SK-N-SH treated with all-trans-retinoic acid at 6 μM for 48 hours (cell line): ENCODE measurements around the gene ERI2.

Source experiments
- ATAC-seq: fragments of 200-7000 bp; cut with Tn5 transposase; 3 replicates; pipeline ENCODE4 v1.9.1; 2020; ENCODE audit warnings: mild to moderate bottlenecking, moderate library complexity
- ARNTL ChIP-seq: fragments of 450-650 bp; formaldehyde crosslinking; IDR thresholded peaks from 2 replicates; pipeline ENCODE4 v1.5.0; 2020; ENCODE audit warnings: low read depth, mild to moderate bottlenecking, moderate library complexity, borderline replicate concordance
- BACH2 ChIP-seq: fragments of 250-450 bp; sonication (Bioruptor Pico); IDR thresholded peaks from 2 replicates; pipeline ENCODE4 v1.9.0; 2021; ENCODE audit warnings: mild to moderate bottlenecking, borderline replicate concordance
- CSDC2 ChIP-seq: fragments of 250-450 bp; sonication (Bioruptor Pico); IDR thresholded peaks from 2 replicates; pipeline ENCODE4 v1.5.0; 2020; ENCODE audit warnings: mild to moderate bottlenecking, moderate library complexity
- ESRRG ChIP-seq: fragments of 250-450 bp; sonication (Bioruptor Pico); IDR thresholded peaks from 2 replicates; pipeline ENCODE4 v1.6.1; 2021; ENCODE audit warnings: mild to moderate bottlenecking
- GLIS3 ChIP-seq: fragments of 250-450 bp; sonication (Bioruptor Pico); IDR thresholded peaks from 2 replicates; pipeline ENCODE4 v1.5.0; 2020; ENCODE audit warnings: mild to moderate bottlenecking, moderate library complexity
- ISL1 ChIP-seq: fragments of 250-450 bp; sonication (Bioruptor Pico); IDR thresholded peaks from 2 replicates; pipeline ENCODE4 v2.1.2; 2022; ENCODE audit warnings: mild to moderate bottlenecking, moderate library complexity
- OSR1 ChIP-seq: fragments of 250-450 bp; sonication (Bioruptor Pico); IDR thresholded peaks from 2 replicates; pipeline ENCODE4 v1.8.0; 2022; ENCODE audit warnings: moderate library complexity, mild to moderate bottlenecking, inconsistent platforms
- PATZ1 ChIP-seq: fragments of 250-450 bp; sonication (Bioruptor Pico); IDR thresholded peaks from 2 replicates; pipeline ENCODE4 v1.8.0; 2020; ENCODE audit warnings: mild to moderate bottlenecking, moderate library complexity, borderline replicate concordance
- POU6F1 ChIP-seq: fragments of 250-450 bp; sonication (Bioruptor Pico); IDR thresholded peaks from 2 replicates; pipeline ENCODE4 v1.8.0; 2021; ENCODE audit warnings: low read depth, mild to moderate bottlenecking, moderate library complexity, borderline replicate concordance
- PPARA ChIP-seq: fragments of 250-450 bp; sonication (Bioruptor Pico); IDR thresholded peaks from 2 replicates; pipeline ENCODE4 v1.5.0; 2020; ENCODE audit warnings: mild to moderate bottlenecking, borderline replicate concordance
- RARB ChIP-seq: fragments of 250-450 bp; sonication (Bioruptor Pico); IDR thresholded peaks from 2 replicates; pipeline ENCODE4 v1.8.0; 2021; ENCODE audit warnings: mild to moderate bottlenecking, moderate library complexity
- SNAI2 ChIP-seq: fragments of 250-450 bp; sonication (Bioruptor Pico); IDR thresholded peaks from 2 replicates; pipeline ENCODE4 v1.5.0; 2020; ENCODE audit warnings: mild to moderate bottlenecking, moderate library complexity
- TCF4 ChIP-seq: fragments of 250-450 bp; sonication (Bioruptor Pico); IDR thresholded peaks from 2 replicates; pipeline ENCODE4 v1.8.0; 2021; ENCODE audit warnings: mild to moderate bottlenecking, moderate library complexity, borderline replicate concordance
- TOX ChIP-seq: fragments of 250-450 bp; sonication (Bioruptor Pico); IDR thresholded peaks from 2 replicates; pipeline ENCODE4 v1.8.0; 2021; ENCODE audit warnings: mild to moderate bottlenecking, moderate library complexity, borderline replicate concordance
- TSHZ2 ChIP-seq: fragments of 250-450 bp; sonication (Bioruptor Pico); IDR thresholded peaks from 2 replicates; pipeline ENCODE4 v1.5.0; 2020; ENCODE audit warnings: mild to moderate bottlenecking, moderate library complexity
- ZC3H10 ChIP-seq: fragments of 250-450 bp; sonication (Bioruptor Pico); IDR thresholded peaks from 2 replicates; pipeline ENCODE4 v1.5.1; 2021; ENCODE audit warnings: mild to moderate bottlenecking, moderate library complexity
- ZFP3 ChIP-seq: fragments of 250-450 bp; sonication (Bioruptor Pico); IDR thresholded peaks from 2 replicates; pipeline ENCODE4 v1.5.0; 2020; ENCODE audit warnings: mild to moderate bottlenecking, moderate library complexity
- ZFP30 ChIP-seq: fragments of 450-650 bp; formaldehyde crosslinking; IDR thresholded peaks from 2 replicates; pipeline ENCODE4 v1.5.0; 2022; ENCODE audit warnings: mild to moderate bottlenecking, moderate library complexity
- ZNF565 ChIP-seq: fragments of 450-650 bp; formaldehyde crosslinking; conservative IDR thresholded peaks from 2 replicates; pipeline ENCODE4 v1.5.0; 2020; ENCODE audit warnings: low read depth, mild to moderate bottlenecking, moderate library complexity
- ZNF70 ChIP-seq: fragments of 450-650 bp; formaldehyde crosslinking; IDR thresholded peaks from 2 replicates; pipeline ENCODE4 v1.5.0; 2020; ENCODE audit warnings: mild to moderate bottlenecking, moderate library complexity
- ZNF8 ChIP-seq: fragments of 450-650 bp; formaldehyde crosslinking; IDR thresholded peaks from 2 replicates; pipeline ENCODE4 v1.5.0; 2020; ENCODE audit warnings: mild to moderate bottlenecking, moderate library complexity
- TF ChIP-seq, protein P1 (sequence below): fragments of 250-450 bp; sonication (Bioruptor Pico); IDR thresholded peaks from 2 replicates; pipeline ENCODE4 v1.5.1; 2020; ENCODE audit warnings: low read depth, mild to moderate bottlenecking, moderate library complexity
- TF ChIP-seq, protein P2 (sequence below): fragments of 250-450 bp; sonication (Bioruptor Pico); IDR thresholded peaks from 2 replicates; pipeline ENCODE4 v1.5.1; 2021; ENCODE audit warnings: mild to moderate bottlenecking, moderate library complexity

The ERI2 gene

GRCh38 chr16:20847550-20847949 is 41.3 kb upstream of the ERI2 start:
- no peak for TF ChIP-seq RARB
- TF ChIP-seq BACH2: no peak
- TF ChIP-seq ESRRG (CRISPR knock-in tag): no peak
- TF ChIP-seq ZFP30: no peak
- no peak for TF ChIP-seq ARNTL (CRISPR knock-in tag)
- TF ChIP-seq ZC3H10 (CRISPR knock-in tag): no peak
- no peak for TF ChIP-seq ZNF565 (CRISPR knock-in tag)
- no peak for TF ChIP-seq TCF4 (CRISPR knock-in tag)
- no peak for TF ChIP-seq ISL1 (CRISPR knock-in tag)
- TF ChIP-seq CSDC2: no peak
- TF ChIP-seq, protein P1, sequence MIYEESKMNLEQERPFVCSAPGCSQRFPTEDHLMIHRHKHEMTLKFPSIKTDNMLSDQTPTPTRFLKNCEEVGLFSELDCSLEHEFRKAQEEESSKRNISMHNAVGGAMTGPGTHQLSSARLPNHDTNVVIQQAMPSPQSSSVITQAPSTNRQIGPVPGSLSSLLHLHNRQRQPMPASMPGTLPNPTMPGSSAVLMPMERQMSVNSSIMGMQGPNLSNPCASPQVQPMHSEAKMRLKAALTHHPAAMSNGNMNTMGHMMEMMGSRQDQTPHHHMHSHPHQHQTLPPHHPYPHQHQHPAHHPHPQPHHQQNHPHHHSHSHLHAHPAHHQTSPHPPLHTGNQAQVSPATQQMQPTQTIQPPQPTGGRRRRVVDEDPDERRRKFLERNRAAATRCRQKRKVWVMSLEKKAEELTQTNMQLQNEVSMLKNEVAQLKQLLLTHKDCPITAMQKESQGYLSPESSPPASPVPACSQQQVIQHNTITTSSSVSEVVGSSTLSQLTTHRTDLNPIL (CRISPR knock-in tag): no peak
- no peak for TF ChIP-seq TOX (CRISPR knock-in tag)
- TF ChIP-seq TSHZ2 (CRISPR knock-in tag): no peak
- no peak for TF ChIP-seq SNAI2
- TF ChIP-seq GLIS3 (CRISPR knock-in tag): no peak
- TF ChIP-seq PATZ1: no peak
- no peak for TF ChIP-seq ZNF8
- no peak for TF ChIP-seq ZFP3 (CRISPR knock-in tag)
- no peak for ATAC-seq

DNA sequence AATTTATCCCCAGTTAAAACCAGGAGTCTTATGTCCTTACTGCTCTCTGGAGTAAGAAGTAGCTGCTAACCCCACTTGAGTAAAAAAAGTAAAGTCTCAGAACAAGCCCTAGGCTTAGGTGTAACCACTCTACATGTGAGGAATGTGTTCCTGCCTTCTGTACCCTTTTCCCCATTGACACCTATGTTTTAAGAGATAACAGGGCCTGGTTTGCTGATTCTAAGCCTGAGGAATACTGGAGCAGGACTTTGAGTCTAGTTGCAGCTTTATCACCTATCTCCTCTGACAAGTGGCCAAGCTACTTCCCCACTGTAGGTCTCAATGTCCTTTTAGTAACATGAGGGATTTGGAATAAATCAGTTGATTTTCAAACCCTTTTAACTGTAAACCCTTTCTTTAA is 40.3 kb upstream of the ERI2 start:
- ATAC-seq: no peak
- TF ChIP-seq BACH2: no peak
- no peak for TF ChIP-seq ZNF8
- no peak for TF ChIP-seq ZNF70 (CRISPR knock-in tag)
- no peak for TF ChIP-seq PPARA
- no peak for TF ChIP-seq TOX (CRISPR knock-in tag)
- TF ChIP-seq GLIS3 (CRISPR knock-in tag): no peak
- TF ChIP-seq TSHZ2 (CRISPR knock-in tag): no peak

DNA sequence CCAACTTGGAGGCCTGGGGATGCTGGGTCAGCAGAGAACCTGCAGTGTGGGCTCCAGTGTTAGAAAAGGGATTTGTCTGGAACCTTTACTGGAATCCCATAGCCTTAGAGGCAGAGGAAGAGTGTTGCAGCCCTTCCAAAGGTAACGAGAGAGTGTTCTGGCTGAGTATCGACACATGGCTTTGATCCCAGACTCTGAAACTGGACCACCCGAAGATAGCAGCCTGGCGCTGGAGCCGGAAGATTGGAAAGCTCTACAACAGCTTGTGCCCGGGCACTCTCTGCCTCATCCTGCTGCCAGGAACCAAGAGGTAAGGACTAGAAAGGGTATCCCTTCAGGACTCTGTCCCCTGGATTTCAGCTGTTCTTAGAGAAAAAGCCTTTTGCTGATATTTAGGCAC is 39.8 kb upstream of the ERI2 start:
- no peak for ATAC-seq
- no peak for TF ChIP-seq SNAI2
- no peak for TF ChIP-seq OSR1
- TF ChIP-seq ZNF8: no peak
- no peak for TF ChIP-seq CSDC2
- TF ChIP-seq GLIS3 (CRISPR knock-in tag): no peak
- no peak for TF ChIP-seq POU6F1 (CRISPR knock-in tag)
- TF ChIP-seq ZFP30: no peak
- TF ChIP-seq RARB: no peak
- no peak for TF ChIP-seq ISL1 (CRISPR knock-in tag)
- TF ChIP-seq ARNTL (CRISPR knock-in tag): no peak
- TF ChIP-seq, protein P2, sequence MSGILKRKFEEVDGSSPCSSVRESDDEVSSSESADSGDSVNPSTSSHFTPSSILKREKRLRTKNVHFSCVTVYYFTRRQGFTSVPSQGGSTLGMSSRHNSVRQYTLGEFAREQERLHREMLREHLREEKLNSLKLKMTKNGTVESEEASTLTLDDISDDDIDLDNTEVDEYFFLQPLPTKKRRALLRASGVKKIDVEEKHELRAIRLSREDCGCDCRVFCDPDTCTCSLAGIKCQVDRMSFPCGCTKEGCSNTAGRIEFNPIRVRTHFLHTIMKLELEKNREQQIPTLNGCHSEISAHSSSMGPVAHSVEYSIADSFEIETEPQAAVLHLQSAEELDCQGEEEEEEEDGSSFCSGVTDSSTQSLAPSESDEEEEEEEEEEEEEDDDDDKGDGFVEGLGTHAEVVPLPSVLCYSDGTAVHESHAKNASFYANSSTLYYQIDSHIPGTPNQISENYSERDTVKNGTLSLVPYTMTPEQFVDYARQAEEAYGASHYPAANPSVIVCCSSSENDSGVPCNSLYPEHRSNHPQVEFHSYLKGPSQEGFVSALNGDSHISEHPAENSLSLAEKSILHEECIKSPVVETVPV (CRISPR knock-in tag): no peak
- TF ChIP-seq ZNF70 (CRISPR knock-in tag): no peak
- TF ChIP-seq ZC3H10 (CRISPR knock-in tag): no peak
- TF ChIP-seq, protein P1 (CRISPR knock-in tag): no peak
- no peak for TF ChIP-seq ZNF565 (CRISPR knock-in tag)
- TF ChIP-seq PATZ1: no peak
